H9 (cell line): ENCODE measurements around the gene FSTL4. TPM values are rescaled to one million over a fixed set of nuclear protein-coding genes. Genes with fewer than 3 reads are reported as not detected.

ENCODE experiments used
- DNase-seq: peaks from one replicate; pipeline ENCODE4 v3.0.0-alpha.2; 2017
- H2AFZ ChIP-seq: one replicate; pipeline ENCODE4 v1.6.1; 2013; ENCODE audit warnings: mild to moderate bottlenecking, low read length, control low read depth, moderate library complexity
- H2AK5ac ChIP-seq: 2 replicates; pipeline ENCODE4 v1.6.1; 2013; ENCODE audit warnings: low read length, control low read depth, mixed read lengths; ENCODE audit not compliant: insufficient read length
- H2BK120ac ChIP-seq: one replicate; pipeline ENCODE4 v1.6.1; 2013; ENCODE audit warnings: low read depth, mild to moderate bottlenecking, low read length, control low read depth, inconsistent platforms; ENCODE audit not compliant: poor library complexity, severe bottlenecking
- H2BK12ac ChIP-seq: 2 replicates; pipeline ENCODE4 v1.6.1; 2013; ENCODE audit warnings: low read length, control low read depth, mixed read lengths, low read depth; ENCODE audit not compliant: insufficient read length
- H2BK15ac ChIP-seq: 2 replicates; pipeline ENCODE4 v1.6.1; 2013; ENCODE audit warnings: low read depth, low read length, control low read depth
- H2BK20ac ChIP-seq: one replicate; pipeline ENCODE4 v1.6.1; 2013; ENCODE audit warnings: low read depth, mild to moderate bottlenecking, low read length, control low read depth, inconsistent platforms; ENCODE audit not compliant: poor library complexity, severe bottlenecking
- H2BK5ac ChIP-seq: 2 replicates; pipeline ENCODE4 v1.6.1; 2013; ENCODE audit warnings: low read length, control low read depth, mixed read lengths; ENCODE audit not compliant: insufficient read length
- H3K14ac ChIP-seq: 2 replicates; pipeline ENCODE4 v1.6.1; 2013; ENCODE audit warnings: low read length, control low read depth; ENCODE audit not compliant: insufficient read depth
- H3K18ac ChIP-seq: 2 replicates; pipeline ENCODE4 v1.6.1; 2013; ENCODE audit warnings: low read depth, mild to moderate bottlenecking, mixed read lengths, low read length, control low read depth; ENCODE audit not compliant: insufficient read length
- H3K23ac ChIP-seq: 2 replicates; pipeline ENCODE4 v1.6.1; 2013; ENCODE audit warnings: low read length, control low read depth, mixed read lengths, low read depth; ENCODE audit not compliant: insufficient read length
- H3K23me2 ChIP-seq: 2 replicates; pipeline ENCODE4 v1.6.1; 2013; ENCODE audit warnings: low read depth, mild to moderate bottlenecking, mixed read lengths, low read length, control low read depth; ENCODE audit not compliant: insufficient read length, poor library complexity, severe bottlenecking
- H3K27ac ChIP-seq: 2 replicates; pipeline ENCODE4 v1.5.1; 2013; ENCODE audit warnings: low read length, control low read depth, mixed read lengths, low read depth; ENCODE audit not compliant: insufficient read length
- H3K27me3 ChIP-seq: 2 replicates; pipeline ENCODE4 v1.6.1; 2013; ENCODE audit warnings: low read length, control low read depth, inconsistent platforms; ENCODE audit not compliant: insufficient read depth
- H3K4ac ChIP-seq: 2 replicates; pipeline ENCODE4 v1.6.1; 2013; ENCODE audit warnings: low read depth, mild to moderate bottlenecking, control low read depth, inconsistent platforms, low read length, moderate library complexity
- H3K4me1 ChIP-seq: 2 replicates; pipeline ENCODE4 v1.6.1; 2013; ENCODE audit warnings: low read length, control low read depth, inconsistent platforms; ENCODE audit not compliant: insufficient read depth
- H3K4me2 ChIP-seq: 2 replicates; pipeline ENCODE4 v1.6.1; 2013; ENCODE audit warnings: low read length, control low read depth, mixed read lengths; ENCODE audit not compliant: insufficient read length, insufficient read depth
- H3K56ac ChIP-seq: 2 replicates; pipeline ENCODE4 v1.6.1; 2013; ENCODE audit warnings: low read depth, mild to moderate bottlenecking, mixed read lengths, low read length, control low read depth; ENCODE audit not compliant: insufficient read length
- H3K79me1 ChIP-seq: 2 replicates; pipeline ENCODE4 v1.6.1; 2013; ENCODE audit warnings: low read depth, mild to moderate bottlenecking, moderate library complexity, low read length, control low read depth, inconsistent platforms; ENCODE audit not compliant: insufficient read depth, poor library complexity, severe bottlenecking
- H3K79me2 ChIP-seq: 2 replicates; pipeline ENCODE4 v1.6.1; 2013; ENCODE audit warnings: low read length, control low read depth, inconsistent platforms; ENCODE audit not compliant: insufficient read depth
- H3K9ac ChIP-seq: 2 replicates; pipeline ENCODE4 v1.6.1; 2013; ENCODE audit warnings: low read length, control low read depth, mixed read lengths; ENCODE audit not compliant: insufficient read length; ENCODE audit errors: extremely low read depth
- H3K9me3 ChIP-seq: one replicate; pipeline ENCODE4 v1.6.1; 2013; ENCODE audit warnings: low read depth, low read length, inconsistent platforms; ENCODE audit not compliant: control insufficient read depth
- H3T11ph ChIP-seq: one replicate; pipeline ENCODE4 v1.6.1; 2013; ENCODE audit warnings: mild to moderate bottlenecking, low read length, control low read depth, inconsistent platforms
- H4K20me1 ChIP-seq: one replicate; pipeline ENCODE4 v1.6.1; 2013; ENCODE audit not compliant: control insufficient read depth, insufficient read length, insufficient read depth
- H4K5ac ChIP-seq: 2 replicates; pipeline ENCODE4 v1.6.1; 2013; ENCODE audit warnings: low read depth, mild to moderate bottlenecking, mixed read lengths, low read length, control low read depth; ENCODE audit not compliant: insufficient read length
- H4K8ac ChIP-seq: replicated peaks from 2 replicates; pipeline ENCODE4 v1.6.1; 2013; ENCODE audit warnings: low read length, control low read depth, mixed read lengths, low read depth; ENCODE audit not compliant: insufficient read length
- H4K91ac ChIP-seq: 2 replicates; pipeline ENCODE4 v1.6.1; 2013; ENCODE audit warnings: low read depth, mild to moderate bottlenecking, moderate library complexity, mixed read lengths, low read length, control low read depth; ENCODE audit not compliant: insufficient read length
- H3K27ac Mint-ChIP-seq, 3 experiments: 2 replicates in 2 of 3; 3 replicates in 1 of 3; pipeline ENCODE4 v1.8.0; 2020 to 2021; ENCODE audit warnings: mixed read lengths in 3 of 3, mild to moderate bottlenecking in 1 of 3, moderate library complexity in 1 of 3
- H3K27me3 Mint-ChIP-seq: 2 replicates; pipeline ENCODE4 v1.8.0; 2021; ENCODE audit warnings: low read depth, mild to moderate bottlenecking, moderate library complexity, mixed read lengths
- H3K36me3 Mint-ChIP-seq, 3 experiments: 2 replicates in 2 of 3; 3 replicates in 1 of 3; pipeline ENCODE4 v1.8.0; 2020 to 2021; ENCODE audit warnings: low read depth in 3 of 3, mixed read lengths in 3 of 3; ENCODE audit not compliant: insufficient read depth in 1 of 3
- H3K4me1 Mint-ChIP-seq, 2 experiments: 2 replicates each; pipeline ENCODE4 v1.8.0; 2020; ENCODE audit warnings: mixed read lengths in 2 of 2
- H3K4me3 Mint-ChIP-seq, 2 experiments: 2 replicates in 1 of 2; 3 replicates in 1 of 2; pipeline ENCODE4 v1.8.0; 2020 to 2021; ENCODE audit warnings: mild to moderate bottlenecking in 2 of 2, mixed read lengths in 2 of 2, moderate library complexity in 1 of 2
- H3K9me3 Mint-ChIP-seq, 2 experiments: 2 replicates in 1 of 2; 3 replicates in 1 of 2; pipeline ENCODE4 v1.8.0; 2020; ENCODE audit warnings: mild to moderate bottlenecking in 2 of 2, mixed read lengths in 2 of 2, moderate library complexity in 1 of 2
- WGBS: extraction: QIAGEN DNeasy Blood & Tissue Kit; methylation state at CpG from one replicate; pipeline ENCODE4 v1.1.7; 2013; ENCODE audit warnings: missing lambda C conversion rate, low lambda C conversion rate, mixed read lengths; ENCODE audit not compliant: insufficient read length; ENCODE audit errors: extremely low coverage; 5-methylcytosine and 5-hydroxymethylcytosine counted together
- total RNA-seq: library from RNA; stranded (reverse); gene quantifications from 2 replicates; pipeline ENCODE4 v1.2.1, GENCODE V29; 2021
- TF ChIP-seq, protein P1 (sequence below): fragments of 200-600 bp; sonication (generic); conservative IDR thresholded peaks from 3 replicates; pipeline ENCODE4 v1.8.0; 2021; ENCODE audit warnings: antibody characterized with exemption, mild to moderate bottlenecking

FSTL4 gene
- total RNA-seq, 1 experiment from 2014 or later = 5.7 TPM

DNA sequence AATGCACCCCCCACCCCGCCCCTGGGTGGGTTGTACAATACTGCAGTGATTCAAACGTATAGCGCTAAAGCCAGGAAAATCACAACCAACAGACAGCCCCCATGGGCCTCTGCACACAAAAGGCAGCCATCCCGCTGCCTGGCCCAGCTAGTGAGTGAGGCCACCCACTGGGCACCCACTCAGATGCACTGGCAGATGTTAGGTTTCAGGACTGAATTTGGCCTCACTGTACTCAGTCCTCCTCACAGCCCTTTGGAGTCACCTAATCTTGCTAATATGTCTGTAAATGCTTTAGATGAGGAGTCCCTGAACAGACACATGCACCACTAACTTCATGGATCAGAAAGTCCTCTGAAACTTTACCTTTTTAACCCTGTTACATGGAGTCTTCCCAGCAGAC, 87.7 kb downstream of the FSTL4 start:
- Mint-ChIP-seq H3K4me1 (peaks cover 22 to 28% of the 10 kb centered on the region in 2 experiments), H3K36me3 (no peaks in the 10 kb centered on the region), H3K27ac (no peak overlapping the region), H3K4me3 (no peak overlapping the region), H3K27me3 (peaks cover 3% of the 10 kb centered on the region; the same call in 1 of the 2 replicates), H3K9me3 (no peaks in the 10 kb centered on the region)
- Histone ChIP-seq H4K20me1 (no peaks in the 10 kb centered on the region), H3K79me2 (no peaks in the 10 kb centered on the region), H2AFZ (no peak overlapping the region), H3K9me3 (no peaks in the 10 kb centered on the region), H3K56ac (no peak overlapping the region), H3K23me2 (no peaks in the 10 kb centered on the region), H3K4ac (no peak overlapping the region), H3K27me3 (no peaks in the 10 kb centered on the region), H3K4me2 (no peak overlapping the region), H4K5ac (no peak overlapping the region), H4K91ac (no peak overlapping the region), H3K27ac (no peak overlapping the region), H3K23ac (no peak overlapping the region), H3K4me1 (no peaks in the 10 kb centered on the region; the same call in 1 of the 2 replicates), H3T11ph (no peak overlapping the region), H3K79me1 (no peaks in the 10 kb centered on the region), H2BK5ac (no peak overlapping the region), H3K14ac (no peak overlapping the region), H4K8ac (no peak overlapping the region), H2BK120ac (no peak overlapping the region), H2AK5ac (no peak overlapping the region), H2BK15ac (no peak overlapping the region), H2BK12ac (no peak overlapping the region), H3K18ac (no peak overlapping the region), H3K9ac (no peak overlapping the region), H2BK20ac (no peak overlapping the region)
- TF ChIP-seq, protein P1, sequence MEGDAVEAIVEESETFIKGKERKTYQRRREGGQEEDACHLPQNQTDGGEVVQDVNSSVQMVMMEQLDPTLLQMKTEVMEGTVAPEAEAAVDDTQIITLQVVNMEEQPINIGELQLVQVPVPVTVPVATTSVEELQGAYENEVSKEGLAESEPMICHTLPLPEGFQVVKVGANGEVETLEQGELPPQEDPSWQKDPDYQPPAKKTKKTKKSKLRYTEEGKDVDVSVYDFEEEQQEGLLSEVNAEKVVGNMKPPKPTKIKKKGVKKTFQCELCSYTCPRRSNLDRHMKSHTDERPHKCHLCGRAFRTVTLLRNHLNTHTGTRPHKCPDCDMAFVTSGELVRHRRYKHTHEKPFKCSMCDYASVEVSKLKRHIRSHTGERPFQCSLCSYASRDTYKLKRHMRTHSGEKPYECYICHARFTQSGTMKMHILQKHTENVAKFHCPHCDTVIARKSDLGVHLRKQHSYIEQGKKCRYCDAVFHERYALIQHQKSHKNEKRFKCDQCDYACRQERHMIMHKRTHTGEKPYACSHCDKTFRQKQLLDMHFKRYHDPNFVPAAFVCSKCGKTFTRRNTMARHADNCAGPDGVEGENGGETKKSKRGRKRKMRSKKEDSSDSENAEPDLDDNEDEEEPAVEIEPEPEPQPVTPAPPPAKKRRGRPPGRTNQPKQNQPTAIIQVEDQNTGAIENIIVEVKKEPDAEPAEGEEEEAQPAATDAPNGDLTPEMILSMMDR = no peak
- no CpG with 5 or more reads among the region's 4 CpGs for WGBS
- DNase-seq = no peak
